ENCODE results near the gene MCL1.

- TF ChIP-seq, protein P1, sequence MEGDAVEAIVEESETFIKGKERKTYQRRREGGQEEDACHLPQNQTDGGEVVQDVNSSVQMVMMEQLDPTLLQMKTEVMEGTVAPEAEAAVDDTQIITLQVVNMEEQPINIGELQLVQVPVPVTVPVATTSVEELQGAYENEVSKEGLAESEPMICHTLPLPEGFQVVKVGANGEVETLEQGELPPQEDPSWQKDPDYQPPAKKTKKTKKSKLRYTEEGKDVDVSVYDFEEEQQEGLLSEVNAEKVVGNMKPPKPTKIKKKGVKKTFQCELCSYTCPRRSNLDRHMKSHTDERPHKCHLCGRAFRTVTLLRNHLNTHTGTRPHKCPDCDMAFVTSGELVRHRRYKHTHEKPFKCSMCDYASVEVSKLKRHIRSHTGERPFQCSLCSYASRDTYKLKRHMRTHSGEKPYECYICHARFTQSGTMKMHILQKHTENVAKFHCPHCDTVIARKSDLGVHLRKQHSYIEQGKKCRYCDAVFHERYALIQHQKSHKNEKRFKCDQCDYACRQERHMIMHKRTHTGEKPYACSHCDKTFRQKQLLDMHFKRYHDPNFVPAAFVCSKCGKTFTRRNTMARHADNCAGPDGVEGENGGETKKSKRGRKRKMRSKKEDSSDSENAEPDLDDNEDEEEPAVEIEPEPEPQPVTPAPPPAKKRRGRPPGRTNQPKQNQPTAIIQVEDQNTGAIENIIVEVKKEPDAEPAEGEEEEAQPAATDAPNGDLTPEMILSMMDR (conservative IDR thresholded peaks at IDR 0.05 in 1 of 2, IDR thresholded peaks at IDR 0.05 in 1 of 2; ENCODE audit: low read depth in 1 of 2, low read length in 2 of 2) = no peak
- no peak for TF ChIP-seq EZH2 (IDR thresholded peaks at IDR 0.05; ENCODE audit: low read length, missing control alignments)
Measured at GRCh38 chr1:150603711-150604110, 24.3 kb upstream of the MCL1 start.
